Measurements from ENCODE around the gene ABTB2. TPM values are rescaled to one million over a fixed set of nuclear protein-coding genes. Genes with fewer than 3 reads are reported as not detected.

Gene ABTB2
- total and polyA plus RNA-seq, 2 of the 8 experiments (the other 6 are each of a cell fraction or from before 2014, with no cell fraction given), result 7.7 to 10.2 TPM

- no peak overlapping the region for H4K5ac ChIP-seq (ENCODE audit: insufficient read length, low read depth, low read length)
- no peaks in the 10 kb centered on the region for H3K27me3 ChIP-seq (replicated peaks in 1 of 4; ENCODE audit: control insufficient read depth in 3 of 4, extremely low read depth in 1 of 4, insufficient read depth in 3 of 4, low read length in 3 of 4)
- TF ChIP-seq HDAC6 (IDR thresholded peaks at IDR 0.05; ENCODE audit: low read depth, low read length) (no peak), SIRT6 (IDR thresholded peaks at IDR 0.05; ENCODE audit: low read length) (no peak), TAF7 (optimal IDR thresholded peaks at IDR 0.05; ENCODE audit: borderline replicate concordance, low read depth, low read length) (no peak), SUZ12 (IDR thresholded peaks at IDR 0.05; ENCODE audit: low read length) (no peak), YY1 (IDR thresholded peaks at IDR 0.05; ENCODE audit: low read depth, low read length) (no peak), E2F6 (IDR thresholded peaks at IDR 0.05) (no peak), SIX5 (IDR thresholded peaks at IDR 0.05; ENCODE audit: low read depth, low read length) (no peak), SAP30 (IDR thresholded peaks at IDR 0.05; ENCODE audit: insufficient read depth, insufficient replicate concordance, low read length) (no peak)
- H2BK5ac ChIP-seq (ENCODE audit: low read depth, low read length), result no peak overlapping the region
- peaks cover 0 to 3% (median 0%) of the 10 kb centered on the region in 4 experiments; a peak in 1 of 8 replicates for H3K36me3 ChIP-seq (ENCODE audit: control insufficient read depth in 2 of 4, insufficient read depth in 4 of 4, low read length in 3 of 4)
- H3K4me1 ChIP-seq (replicated peaks in 1 of 4; ENCODE audit: control insufficient read depth in 3 of 4, insufficient read depth in 4 of 4, low read length in 3 of 4), result no peaks in the 10 kb centered on the region
- FAIRE-seq (no peak), DNase-seq (ENCODE audit: low read depth in 1 of 2, low spot score in 2 of 2) (no peak)
- H3K27ac ChIP-seq (ENCODE audit: low read depth, low read length), result no peak overlapping the region
- no peak overlapping the region for H2BK12ac ChIP-seq (ENCODE audit: low read depth, low read length)
- no peak overlapping the region for H2BK120ac ChIP-seq (replicated peaks; ENCODE audit: low read depth, low read length)
- H3K56ac ChIP-seq (replicated peaks; ENCODE audit: insufficient read length, low read depth, low read length), result no peak overlapping the region
- peaks cover 7 to 24% of the 10 kb centered on the region in 2 experiments for H4K20me1 ChIP-seq (replicated peaks in 1 of 2; ENCODE audit: control insufficient read depth in 1 of 2, insufficient read depth in 2 of 2, low read length in 2 of 2)
- H3K9ac ChIP-seq (replicated peaks in 1 of 4; ENCODE audit: extremely low read depth in 1 of 4, low read depth in 3 of 4, low read length in 3 of 4), result no peak overlapping the region
- H2AFZ ChIP-seq (ENCODE audit: low read length), result no peak overlapping the region
- H3K4ac ChIP-seq (replicated peaks; ENCODE audit: insufficient read length, low read depth, low read length), result no peak overlapping the region
- H2BK15ac ChIP-seq (ENCODE audit: low read length), result no peak overlapping the region
- H3K79me2 ChIP-seq (ENCODE audit: control insufficient read depth in 1 of 2, insufficient read depth in 2 of 2, low read length in 2 of 2), result no peaks in the 10 kb centered on the region
- H3K18ac ChIP-seq (ENCODE audit: extremely low read depth, low read length), result no peak overlapping the region
- POLR2A ChIA-PET (ENCODE audit: partially characterized antibody), result interaction anchor here (1.0 to 1.5 kb wide), 2 partner anchors 28 to 53 kb away, joined by 3 read pairs; partner anchors contain the start of gene NAT10
- H3K4me2 ChIP-seq (ENCODE audit: insufficient read depth in 1 of 2, low read depth in 2 of 2, low read length in 2 of 2), result no peak overlapping the region
- CTCF ChIA-PET (ENCODE audit: partially characterized antibody), result interaction anchor here (0.7 to 11.3 kb wide), 7 partner anchors 9 to 198 kb away, joined by 3 to 89 read pairs (median 3); no protein-coding TSS in a partner anchor
- no peak overlapping the region for H3K14ac ChIP-seq (ENCODE audit: insufficient read length)
- H4K8ac ChIP-seq (ENCODE audit: extremely low read depth, insufficient read depth, low read length), result no peak overlapping the region
- no peaks in the 10 kb centered on the region for H3K9me3 ChIP-seq (ENCODE audit: insufficient read depth in 2 of 2, low read depth in 1 of 2, low read length in 1 of 2)
- no peaks in the 10 kb centered on the region for H3K23me2 ChIP-seq (ENCODE audit: low read depth, low read length)
- H2AK5ac ChIP-seq (ENCODE audit: low read depth, low read length), result no peak overlapping the region
- no peaks in the 10 kb centered on the region for H3K79me1 ChIP-seq (ENCODE audit: low read depth, low read length)
- no peak overlapping the region for H3K23ac ChIP-seq (ENCODE audit: insufficient read length)
- WGBS, 2 experiments (ENCODE audit: extremely low coverage in 1 of 2, insufficient coverage in 1 of 2, insufficient read length in 1 of 2, insufficient replicate concordance in 2 of 2, low coverage in 1 of 2, low lambda C conversion rate in 2 of 2, missing lambda C conversion rate in 1 of 2), result 87% methylated on average over 6 of the region's 6 CpGs; no CpG with 5 or more reads in 1 of the 2 experiments
- H3K4me3 ChIP-seq (ENCODE audit: extremely low read depth in 1 of 4, insufficient read depth in 2 of 4, low read depth in 3 of 4, low read length in 4 of 4), result no peak overlapping the region
- no peak overlapping the region for H2BK20ac ChIP-seq (ENCODE audit: low read length)
- H4K91ac ChIP-seq (replicated peaks; ENCODE audit: insufficient read length, low read length), result no peak overlapping the region
These were observed 199.1 kb downstream of the ABTB2 start for GRCh38 chr11:34158661-34159060.
